ENCODE results near the gene BEND6.
"Not testable (repeated sequence)": the region's sequence is repeated elsewhere in the genome, so short reads cannot be mapped to it uniquely, and the experiment has no call there.

BEND6 gene

GRCh38 chr6:56986611-56987010, 31.7 kb downstream of the BEND6 start:
- DNase-seq: no peak

DNA sequence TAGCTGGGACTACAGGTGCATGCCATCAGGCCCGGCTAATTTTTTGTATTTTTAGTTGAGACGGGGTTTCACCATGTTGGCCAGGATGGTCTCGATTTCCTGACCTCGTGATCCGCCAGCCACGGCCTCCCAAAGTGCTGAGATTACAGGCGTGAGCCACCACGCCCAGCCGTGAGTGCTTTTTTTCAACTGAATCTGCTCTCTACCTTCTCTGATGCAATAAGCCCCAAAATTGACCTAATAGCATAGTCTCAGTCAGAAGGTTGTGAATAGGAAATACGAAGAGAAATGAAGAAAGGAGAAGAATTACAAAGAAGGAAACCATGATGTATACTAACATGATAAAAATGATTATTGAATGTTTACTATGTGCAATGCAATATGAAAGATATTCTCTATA, 33.2 kb downstream of the BEND6 start:
- peak; percentile 4 for DNase-seq

GRCh38 chr6:56992036-56992435, 37.1 kb downstream of the BEND6 start:
- no peak for DNase-seq

DNA sequence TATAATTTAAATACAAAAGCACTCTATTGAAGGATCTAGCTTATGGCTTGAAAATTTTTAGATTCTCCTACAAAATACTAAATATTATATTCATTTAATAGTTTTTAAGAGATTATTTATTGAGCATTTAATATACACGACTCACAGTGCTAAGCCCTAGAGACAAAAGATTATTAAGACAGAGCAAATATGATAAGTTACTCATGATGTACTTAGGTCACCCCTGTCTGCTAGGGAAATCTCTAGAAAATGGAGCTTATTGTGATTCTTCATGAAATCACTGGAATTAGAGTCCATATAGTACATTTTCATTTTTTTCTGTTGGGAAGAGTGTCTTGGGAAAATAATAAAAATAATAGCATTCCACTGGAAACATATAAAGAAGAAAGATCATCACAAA, 37.8 kb downstream of the BEND6 start:
- no peak for DNase-seq

DNA sequence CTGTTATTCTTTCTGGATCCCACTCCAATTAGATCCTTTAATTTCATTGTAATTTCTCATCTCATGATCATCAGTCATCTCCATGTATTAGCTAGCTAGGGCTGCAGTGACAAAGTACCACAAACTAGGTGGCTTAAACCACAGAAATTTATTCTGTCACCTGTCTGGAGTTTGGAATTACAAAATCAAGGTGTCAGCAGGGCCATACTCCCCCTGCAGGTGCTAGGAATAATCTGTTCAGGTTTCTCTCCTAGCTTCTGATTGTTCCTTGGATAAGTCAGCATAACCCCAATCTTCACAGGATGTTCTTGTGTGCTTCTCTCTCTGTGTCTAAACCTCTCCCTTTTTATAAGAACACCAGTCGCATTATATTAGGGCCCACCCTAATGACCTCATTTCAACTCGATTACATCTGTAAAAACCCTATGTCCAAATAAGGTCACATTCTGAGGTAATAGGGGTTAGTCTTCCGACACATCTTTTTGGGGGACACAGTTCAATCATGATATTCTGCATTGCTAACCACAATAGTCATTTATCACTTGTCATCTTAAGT, 40.5 kb downstream of the BEND6 start:
- DNase-seq: no peak

DNA sequence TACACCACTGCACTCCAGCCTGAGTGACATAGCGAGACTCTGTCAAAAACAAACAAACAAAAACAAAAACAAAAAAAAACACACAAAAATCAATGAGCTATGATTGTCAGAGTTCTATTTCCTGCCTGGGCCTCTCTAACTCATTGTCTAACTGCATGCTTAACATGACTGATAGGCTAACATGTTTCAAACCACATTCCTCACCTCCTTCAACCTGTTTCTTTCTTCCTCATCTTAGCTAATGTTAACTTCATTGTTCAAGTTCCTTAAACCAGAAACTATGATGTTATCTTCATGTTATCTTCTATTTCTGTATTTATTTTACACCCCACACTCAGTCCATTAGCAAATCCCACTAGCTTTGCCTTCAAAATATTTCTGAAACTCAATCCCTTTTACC, 41.5 kb downstream of the BEND6 start:
- no peak for DNase-seq

GRCh38 chr6:56999049-56999448, 44.1 kb downstream of the BEND6 start:
- DNase-seq: no peak

DNA sequence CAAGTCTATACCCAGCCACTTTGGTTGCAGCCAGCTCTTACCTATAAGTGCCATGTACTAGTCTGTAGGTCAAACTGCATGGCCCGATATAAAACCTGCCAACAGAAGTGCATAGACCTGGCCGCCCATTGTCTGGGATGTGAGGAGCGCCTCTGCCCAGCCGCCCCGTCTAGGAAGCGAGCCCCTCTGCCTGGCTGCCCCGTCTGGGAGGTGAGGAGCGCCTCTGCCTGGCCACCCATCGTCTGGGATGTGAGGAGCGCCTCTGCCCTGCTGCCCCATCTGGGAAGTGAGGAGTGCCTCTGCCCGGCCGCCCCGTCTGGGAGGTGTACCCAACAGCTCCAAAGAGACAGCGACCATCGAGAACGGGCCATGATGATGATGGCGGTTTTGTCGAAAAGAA, 44.8 kb downstream of the BEND6 start:
- not testable (repeated sequence) for DNase-seq

GRCh38 chr6:57002197-57002596, 47.3 kb downstream of the BEND6 start:
- DNase-seq: no peak

DNA sequence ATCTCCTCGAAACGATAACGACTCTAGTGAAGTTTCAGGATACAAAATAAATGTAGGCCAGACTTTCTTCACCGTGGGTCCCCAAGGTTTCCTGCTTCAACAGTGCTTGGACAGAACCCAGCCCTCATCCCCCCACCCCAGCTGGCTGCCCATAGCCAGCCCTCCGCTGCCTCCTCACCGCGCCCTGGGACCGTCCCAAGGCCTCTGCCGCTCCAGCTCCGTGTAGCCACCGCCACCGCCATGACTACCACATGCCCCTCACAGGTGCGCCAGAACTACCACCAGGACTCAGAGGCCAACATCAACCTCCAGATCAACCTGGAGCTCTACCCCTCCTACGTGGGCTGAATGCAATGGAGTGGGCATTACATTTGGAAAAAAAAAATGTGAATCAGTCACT, 49.4 kb downstream of the BEND6 start:
- DNase-seq: no peak

DNA sequence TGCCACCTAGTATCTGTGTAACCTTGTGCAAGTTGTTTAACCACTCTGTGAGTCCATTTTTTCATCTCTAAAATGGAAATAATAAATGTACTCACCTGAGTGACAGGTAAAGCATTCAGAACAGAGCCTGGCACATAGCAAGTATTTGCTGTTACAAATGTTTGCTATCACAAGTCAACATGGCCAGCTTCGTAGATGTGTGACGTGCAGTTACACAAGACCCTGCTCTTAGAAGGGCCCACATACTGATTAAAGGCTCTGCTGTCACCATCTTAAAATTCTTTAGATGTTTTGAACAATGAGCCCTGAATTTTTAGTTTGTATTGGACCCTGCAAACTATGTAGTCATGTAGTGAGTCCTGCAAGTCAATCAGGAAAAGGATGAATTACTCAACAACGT, 51.2 kb downstream of the BEND6 start:
- DNase-seq: no peak

GRCh38 chr6:57008069-57008468, 53.2 kb downstream of the BEND6 start:
- DNase-seq: not testable (repeated sequence)

DNA sequence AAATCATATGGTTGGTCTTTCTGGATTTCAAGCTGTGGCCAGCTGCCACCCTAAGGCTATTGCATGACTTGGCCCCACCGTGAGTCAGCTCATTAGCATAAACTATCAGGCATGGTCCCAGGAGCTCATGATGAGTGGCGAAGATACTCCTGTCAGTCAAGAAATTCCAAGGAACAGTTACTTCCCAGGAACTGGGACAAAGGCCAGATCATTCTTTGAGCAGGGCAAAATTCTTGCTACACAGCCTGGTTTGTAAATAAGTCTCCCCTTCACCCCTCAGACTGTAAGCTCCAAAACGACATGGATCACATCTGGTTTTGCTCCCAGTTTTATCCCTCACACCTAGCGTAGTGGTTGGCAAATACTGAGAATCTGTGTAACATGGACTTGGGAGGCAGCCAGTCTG, 58.6 kb downstream of the BEND6 start:
- DNase-seq: no peak

GRCh38 chr6:57017069-57017468, 62.2 kb downstream of the BEND6 start:
- DNase-seq: no peak

DNA sequence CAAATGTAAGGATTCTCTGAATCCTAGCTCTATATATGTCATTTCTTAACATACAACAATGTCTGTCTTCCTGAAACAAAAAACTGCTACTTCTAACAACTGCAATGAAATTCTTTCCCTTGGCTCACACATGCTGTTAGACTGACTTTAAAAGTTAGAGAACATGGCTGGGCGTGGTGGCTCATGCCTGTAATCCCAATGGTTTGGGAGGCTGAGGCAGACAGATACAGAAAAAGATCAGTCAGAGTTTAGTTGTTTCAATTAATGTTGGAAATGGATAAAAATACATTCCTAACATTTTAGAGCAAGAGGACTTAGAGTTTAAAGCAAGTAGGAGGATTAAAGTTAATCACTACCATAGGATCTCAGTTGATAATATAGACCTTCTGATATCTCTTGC, 62.9 kb downstream of the BEND6 start:
- no peak for DNase-seq

DNA sequence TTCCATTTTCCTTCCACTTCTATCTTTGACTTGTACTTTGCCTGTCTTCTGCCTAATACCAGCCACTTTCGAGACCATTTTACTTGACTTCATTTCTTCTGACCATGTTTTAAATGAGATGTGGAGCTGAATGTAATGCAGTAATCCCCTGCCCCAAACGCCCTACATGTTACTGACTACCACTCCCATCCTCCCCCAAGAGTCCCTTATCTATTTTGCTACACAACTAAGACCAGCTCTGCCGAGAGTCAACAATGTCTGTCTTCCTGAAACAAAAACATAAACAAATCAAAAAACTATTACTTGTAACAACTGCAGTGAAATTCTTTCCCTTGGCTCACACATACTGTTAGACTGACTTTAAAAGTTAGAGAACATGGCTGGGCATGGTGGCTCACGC, 64.5 kb downstream of the BEND6 start:
- no peak for DNase-seq

- DNase-seq: peak; percentile 42
These were observed 66.3 kb downstream of the BEND6 start for GRCh38 chr6:57021086-57021720.

GRCh38 chr6:57024321-57024720, 69.4 kb downstream of the BEND6 start:
- DNase-seq: no peak

- DNase-seq: no peak
These were observed 69.9 kb downstream of the BEND6 start for GRCh38 chr6:57024775-57025174.

- DNase-seq: no peak
These were observed 71.1 kb downstream of the BEND6 start for GRCh38 chr6:57026001-57026400.

DNA sequence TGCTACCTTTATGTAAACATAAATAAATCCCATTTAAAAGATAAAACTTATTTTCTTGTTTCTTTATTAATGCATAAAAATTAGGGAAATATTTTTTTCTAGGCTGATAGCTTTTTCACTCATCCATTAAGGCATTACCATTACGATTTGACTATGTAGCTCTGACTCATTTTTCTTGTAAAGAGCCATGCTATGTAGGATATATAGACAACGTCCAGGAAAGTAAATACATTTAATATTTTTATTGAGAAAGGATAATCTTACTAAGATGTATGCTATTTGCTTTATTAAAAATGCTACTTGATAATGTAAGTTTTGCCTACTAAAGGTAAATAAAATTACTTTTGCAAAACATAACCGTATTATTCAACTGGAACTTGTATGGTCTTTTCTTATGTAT, 72.4 kb downstream of the BEND6 start:
- no peak for DNase-seq

GRCh38 chr6:57029213-57029612, 74.3 kb downstream of the BEND6 start:
- no peak for DNase-seq

DNA sequence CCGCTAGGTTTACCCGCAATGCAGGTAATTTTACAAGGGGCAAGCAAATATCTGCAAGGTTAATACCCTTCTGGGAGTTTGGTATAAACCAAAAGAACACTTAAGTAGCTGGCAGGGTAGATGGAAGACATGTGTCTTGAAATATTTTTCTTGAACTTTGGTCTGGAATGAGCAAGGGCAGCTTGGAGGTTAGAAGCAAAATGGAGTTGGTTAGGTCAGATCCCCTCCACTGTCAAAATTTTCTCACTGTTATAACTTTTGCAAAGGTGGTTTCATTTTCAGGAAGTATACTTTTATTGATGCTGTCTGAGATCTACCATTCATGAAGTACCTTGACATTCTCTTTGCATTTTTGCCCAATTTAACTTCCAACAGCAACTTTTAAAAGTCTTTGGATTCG, 78.3 kb downstream of the BEND6 start:
- no peak for DNase-seq

DNA sequence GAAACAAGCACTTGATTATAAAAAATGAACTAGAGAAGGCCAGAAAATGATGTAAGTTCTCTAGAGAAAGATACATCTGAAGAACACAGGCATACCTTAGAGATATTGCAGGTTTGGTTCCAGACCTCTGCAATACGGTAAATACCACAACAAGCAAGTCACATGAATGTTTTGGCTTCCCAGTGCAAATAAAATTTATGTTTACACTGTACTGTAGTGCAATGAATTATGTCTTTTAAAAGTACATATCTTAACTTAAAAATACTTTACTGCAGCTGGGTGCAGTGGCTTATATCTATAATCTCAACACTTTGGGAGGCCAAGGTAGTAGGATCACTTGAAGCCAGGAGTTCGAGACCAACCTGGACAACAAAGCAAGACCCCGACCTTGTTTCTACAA, 80.6 kb downstream of the BEND6 start:
- no peak for DNase-seq

DNA sequence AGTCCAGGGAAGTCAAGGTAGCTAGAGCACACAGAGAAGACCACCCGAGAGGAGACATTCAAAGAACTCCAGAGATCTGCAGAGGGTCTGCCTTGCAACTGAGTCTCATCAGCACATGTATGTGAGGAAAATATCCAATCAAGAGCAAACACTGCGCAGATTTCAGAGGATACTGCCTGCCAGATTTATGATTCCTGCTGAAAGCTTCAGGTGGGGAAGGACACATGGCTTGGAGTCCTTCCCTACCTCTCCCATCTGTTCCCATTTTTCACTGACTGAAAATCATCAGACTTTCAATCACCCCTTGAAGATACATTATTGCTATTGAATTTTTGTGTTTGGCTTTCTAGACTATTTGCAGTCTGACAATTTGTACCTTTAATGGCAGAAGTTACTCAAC, 84.0 kb downstream of the BEND6 start:
- no peak for DNase-seq
